CD4-positive, alpha-beta T cell treated with Interleukin-2 at 100 ng/mL for 4 hours (primary cell): ENCODE results near the gene PHLDB2.

Source experiments
- DNase-seq: peaks from one replicate; pipeline ENCODE4 v3.0.0-alpha.2; 2020; ENCODE audit warnings: low spot score

Gene PHLDB2

DNA sequence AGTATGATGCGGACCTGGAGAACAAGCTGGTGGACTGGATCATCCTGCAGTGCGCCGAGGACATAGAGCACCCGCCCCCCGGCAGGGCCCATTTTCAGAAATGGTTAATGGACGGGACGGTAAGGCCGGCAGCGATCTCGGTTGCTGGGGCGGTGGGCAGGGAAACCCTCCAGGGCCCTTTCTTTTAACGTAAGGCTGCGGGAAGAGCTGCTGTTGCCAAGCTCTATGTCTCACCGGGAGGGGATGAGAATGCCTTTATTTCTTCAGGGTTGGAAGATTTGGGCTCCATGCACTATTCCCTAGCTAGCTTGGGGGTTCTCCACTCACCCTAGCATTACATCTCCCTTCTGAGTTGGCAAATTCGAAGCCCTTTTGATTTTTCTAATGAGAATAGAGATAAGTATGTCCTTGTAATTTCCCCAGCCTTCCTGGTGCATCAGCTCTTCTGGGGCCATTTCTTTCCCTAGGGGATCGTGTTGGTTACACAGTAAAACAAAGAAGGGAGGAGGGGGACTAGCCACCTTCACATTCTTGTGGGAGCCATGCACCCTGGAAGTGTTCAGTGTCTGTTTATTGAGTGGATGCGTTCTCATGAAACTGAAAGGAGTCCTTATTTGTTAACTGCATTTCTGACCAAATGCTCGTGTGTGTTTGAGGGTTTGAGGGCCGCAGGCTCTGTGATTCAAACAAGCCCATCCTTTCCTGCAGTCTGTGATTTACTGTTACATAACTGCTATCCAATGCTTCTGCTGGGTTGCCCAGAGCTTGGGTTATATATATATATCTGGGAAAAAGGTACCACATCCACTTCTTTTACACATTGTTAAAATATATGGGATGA, 140.6 kb downstream of the PHLDB2 start:
- DNase-seq = no peak

- DNase-seq = no peak
Observed at GRCh38 chr3:112000367-112000771, 141.3 kb downstream of the PHLDB2 start.

GRCh38 chr3:112000966-112001365, 141.9 kb downstream of the PHLDB2 start:
- DNase-seq = no peak

DNA sequence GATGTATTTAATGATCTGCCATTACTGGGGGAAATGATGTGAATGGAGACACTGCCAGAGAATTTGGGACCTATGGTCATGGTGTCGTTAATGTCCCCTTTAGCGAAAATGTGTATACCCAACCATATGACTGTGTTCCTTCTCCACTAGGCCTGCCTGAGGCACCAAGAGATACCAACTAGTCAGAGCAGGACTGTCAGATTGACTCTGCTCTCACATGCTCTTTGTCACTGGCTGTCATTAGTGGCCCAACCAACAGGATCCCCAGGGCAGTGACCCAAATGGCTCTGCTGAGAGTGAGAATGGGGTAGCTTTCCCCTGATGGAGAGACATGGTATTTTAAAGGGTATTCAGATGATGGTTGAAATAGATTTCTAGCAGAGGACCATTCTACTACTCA, 142.5 kb downstream of the PHLDB2 start:
- no peak for DNase-seq

DNA sequence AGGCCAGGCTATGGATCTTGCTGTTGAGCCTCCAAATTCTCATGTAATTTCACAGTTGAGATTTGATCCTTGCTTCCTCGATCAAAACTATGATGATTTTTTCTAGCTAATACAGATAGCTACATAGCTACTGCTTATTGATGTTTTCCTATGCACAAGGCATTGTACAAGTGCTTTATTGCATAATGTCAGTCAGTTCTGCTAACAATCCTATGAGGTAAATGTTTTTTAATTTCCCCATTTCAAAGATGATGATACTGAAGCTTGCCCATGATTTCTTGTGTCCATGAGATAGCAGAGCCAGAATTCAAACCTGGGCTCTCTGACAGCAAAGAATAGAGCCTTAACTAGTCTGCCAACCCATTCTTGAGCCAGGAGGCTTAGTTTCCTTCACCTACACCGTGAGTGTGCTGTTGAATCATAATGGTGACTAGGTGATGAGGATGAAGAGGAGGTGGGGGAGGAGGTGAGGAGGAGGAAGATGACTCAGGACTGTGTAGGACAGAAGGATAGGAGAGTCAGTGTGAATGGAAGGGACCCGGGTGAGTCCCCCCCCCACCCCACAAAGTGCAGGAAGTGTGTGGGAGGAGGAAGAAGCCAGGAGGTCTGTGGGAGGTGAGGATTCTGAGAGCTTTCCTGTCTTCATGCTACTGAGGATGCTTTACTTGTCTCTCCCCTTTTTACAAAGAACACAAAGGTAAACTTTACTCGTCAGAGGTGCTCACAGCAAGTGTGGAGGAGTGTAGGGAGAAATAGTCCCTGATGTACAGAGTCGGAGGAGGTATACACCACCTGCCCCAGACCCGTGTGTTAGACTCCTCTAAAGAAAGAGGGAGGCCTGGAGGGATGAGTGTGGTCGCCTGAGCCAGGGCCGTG, 143.3 kb downstream of the PHLDB2 start:
- DNase-seq = peak; percentile 31

GRCh38 chr3:112003321-112004080, 144.4 kb downstream of the PHLDB2 start:
- no peak for DNase-seq

DNA sequence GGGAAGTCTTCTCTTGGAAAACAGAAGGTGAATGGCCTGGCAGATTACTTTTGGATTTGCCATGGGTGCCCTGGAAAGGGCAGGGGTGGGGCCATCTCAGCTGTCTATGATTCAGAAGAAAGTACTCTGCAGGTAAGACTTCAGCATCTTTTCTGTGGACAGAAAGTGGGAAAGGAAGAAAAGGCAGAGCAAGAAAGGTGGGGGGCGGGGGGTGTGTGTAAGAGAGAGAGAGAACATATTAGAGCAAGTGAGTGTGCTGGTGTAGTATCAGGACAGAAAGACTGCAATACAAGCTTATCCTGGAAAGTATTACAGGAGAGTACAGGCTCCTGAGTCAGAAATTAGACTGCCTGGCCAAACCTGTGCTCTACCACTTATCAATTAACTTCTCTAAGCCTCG, 145.1 kb downstream of the PHLDB2 start:
- no peak for DNase-seq

DNA sequence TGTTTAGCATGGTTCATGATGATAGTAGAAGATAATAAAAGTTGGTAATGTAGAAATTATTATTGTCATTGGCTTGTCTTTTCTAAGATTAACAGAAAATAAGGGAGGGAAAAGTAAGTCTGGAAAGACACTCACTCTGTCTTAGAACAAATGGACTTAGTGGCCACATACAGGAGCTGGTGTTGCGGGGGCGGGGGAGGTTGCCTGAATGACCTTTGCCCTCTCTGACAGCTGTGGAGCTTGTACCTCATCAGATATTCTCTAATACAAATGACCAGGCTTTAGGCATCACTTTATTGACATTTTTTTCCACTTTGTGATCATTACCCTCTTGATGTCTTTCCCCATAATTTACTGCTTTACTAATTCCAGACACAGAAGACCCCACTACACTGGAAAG, 145.6 kb downstream of the PHLDB2 start:
- no peak for DNase-seq

DNA sequence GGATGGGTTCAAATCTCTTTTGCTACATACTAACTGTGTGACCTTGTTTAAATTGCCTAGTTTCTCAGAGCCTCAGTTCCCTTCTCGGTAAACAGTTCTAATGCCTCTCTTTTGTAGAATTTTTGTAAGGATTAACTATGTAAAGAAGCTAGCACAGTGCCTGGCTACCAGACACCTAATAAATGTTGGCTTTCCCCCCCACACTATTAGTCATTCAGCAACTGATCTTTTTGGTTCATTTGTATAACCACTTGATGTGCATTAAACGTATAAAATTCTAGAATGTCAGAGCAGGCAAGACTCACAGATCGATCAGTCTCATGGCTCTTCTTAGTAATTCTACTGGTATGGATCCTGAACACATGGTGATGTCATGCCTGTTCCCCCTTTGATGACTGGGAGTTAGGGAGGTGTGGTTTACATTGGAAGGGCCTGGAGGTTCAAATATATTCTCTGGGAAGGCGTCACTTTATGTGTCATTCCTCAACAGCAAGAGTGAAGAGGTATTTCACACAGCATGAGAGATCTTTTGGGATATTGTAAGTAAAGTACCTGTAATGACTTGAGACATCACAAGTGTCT, 146.1 kb downstream of the PHLDB2 start:
- DNase-seq = no peak

DNA sequence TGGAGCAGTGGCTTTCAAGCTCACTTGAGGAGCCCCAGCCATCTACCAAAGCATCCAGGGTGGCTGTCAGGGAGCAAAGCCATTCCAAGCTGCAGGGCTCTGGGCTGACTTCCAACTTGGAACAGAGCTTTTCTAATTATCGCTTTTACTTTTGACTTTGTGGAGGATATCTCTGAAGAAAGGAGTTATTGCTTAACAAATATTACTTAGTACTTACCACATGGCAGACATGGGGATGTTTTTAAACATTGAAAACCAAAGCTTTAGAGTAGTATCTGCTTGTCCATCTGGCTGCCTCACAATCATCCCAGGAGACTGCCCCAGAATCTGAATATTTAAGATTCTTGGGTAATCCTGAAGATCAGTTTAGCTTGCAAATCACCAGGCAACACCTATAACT, 148.6 kb downstream of the PHLDB2 start:
- DNase-seq = no peak

DNA sequence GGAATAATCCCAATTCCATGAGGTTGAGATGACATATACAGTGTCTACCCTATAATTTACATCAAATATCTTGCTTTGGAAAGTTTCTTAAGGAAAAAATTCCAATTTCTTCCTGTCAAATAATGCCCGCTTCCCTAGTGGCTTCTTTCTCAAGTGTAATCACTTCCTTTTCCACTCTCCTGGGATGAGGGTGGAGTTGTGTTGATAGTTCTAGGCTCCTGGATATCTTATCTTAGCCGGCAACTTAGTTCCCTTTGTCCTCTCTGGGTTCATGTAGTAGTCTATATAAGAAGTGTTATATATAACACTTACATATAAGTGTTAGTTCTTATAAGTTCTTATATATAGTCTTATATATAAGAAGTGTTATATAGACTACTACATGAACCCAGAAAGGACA, 150.6 kb downstream of the PHLDB2 start:
- no peak for DNase-seq

GRCh38 chr3:112010636-112011035, 151.6 kb downstream of the PHLDB2 start:
- DNase-seq = no peak

GRCh38 chr3:112011376-112011940, 152.4 kb downstream of the PHLDB2 start:
- no peak for DNase-seq

- no peak for DNase-seq
Observed at GRCh38 chr3:112012205-112012992, 153.3 kb downstream of the PHLDB2 start.

DNA sequence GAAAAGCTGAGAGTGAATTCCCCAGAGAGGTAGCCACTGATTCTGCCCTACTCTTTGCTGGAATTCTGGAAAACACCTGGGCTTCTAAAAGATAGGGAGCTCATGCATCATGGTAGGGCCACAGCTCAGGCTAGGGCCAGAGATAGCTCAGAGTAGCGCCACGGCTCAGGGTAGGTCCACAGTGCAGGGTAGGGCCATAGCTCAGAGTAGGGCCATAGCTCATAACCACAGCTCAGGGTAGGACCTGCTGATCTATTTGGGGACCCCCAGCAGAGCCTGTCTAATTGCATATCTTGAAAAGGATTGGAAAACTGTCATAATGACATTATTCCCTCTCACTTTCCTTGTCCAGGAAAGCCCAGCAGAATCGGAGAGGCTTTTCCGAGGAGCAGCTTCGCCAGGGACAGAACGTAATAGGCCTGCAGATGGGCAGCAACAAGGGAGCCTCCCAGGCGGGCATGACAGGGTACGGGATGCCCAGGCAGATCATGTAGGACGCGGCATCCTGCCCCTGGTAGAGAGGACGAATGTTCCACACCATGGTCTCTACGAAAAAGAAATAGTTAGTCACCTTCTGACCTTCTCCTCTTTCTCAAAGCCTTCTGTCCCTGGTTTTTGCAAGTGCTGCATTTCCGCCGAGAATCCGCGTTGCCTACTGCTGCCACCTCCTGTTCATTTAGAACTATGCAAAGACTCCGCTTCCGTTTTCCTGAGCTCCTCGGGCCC, 154.2 kb downstream of the PHLDB2 start:
- DNase-seq = peak; percentile 66

DNA sequence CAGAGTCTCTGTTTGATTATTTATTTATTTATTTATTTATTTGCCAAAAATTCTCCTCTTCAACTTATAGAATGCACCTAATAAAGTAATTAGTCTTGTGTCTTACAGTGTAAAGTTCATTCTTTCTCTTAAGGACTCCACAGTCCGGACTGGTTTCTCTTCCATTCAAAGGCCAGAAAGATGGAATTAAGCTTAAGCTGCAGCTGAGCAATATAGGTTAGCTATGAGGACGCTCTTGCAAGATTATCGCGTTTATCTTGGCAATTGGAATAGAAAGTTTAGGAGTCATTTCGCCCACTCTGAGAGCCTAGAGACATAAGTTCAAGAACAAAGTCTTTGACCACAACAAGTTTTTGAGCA, 154.7 kb downstream of the PHLDB2 start:
- DNase-seq = no peak

DNA sequence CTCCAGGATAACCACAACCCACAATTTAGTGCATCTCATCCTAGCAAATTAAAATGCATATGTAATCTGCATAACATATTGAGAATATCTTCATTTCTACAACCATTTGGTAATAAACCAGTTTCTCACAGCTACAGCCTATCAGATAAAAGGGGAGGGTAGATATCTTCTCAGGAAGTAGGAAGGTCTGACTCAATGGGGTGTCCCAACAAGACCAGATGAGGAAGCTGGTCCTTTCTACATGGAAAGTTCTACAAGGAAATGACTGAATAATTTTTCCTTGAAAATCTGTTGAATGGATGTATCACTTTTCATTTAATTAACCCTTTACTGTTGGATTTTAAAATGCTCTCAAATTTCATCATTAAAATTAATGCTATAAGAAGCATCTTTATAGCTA, 158.0 kb downstream of the PHLDB2 start:
- no peak for DNase-seq

- DNase-seq = no peak
Observed at GRCh38 chr3:112018712-112019111, 159.6 kb downstream of the PHLDB2 start.

GRCh38 chr3:112019716-112020115, 160.7 kb downstream of the PHLDB2 start:
- no peak for DNase-seq

- no peak for DNase-seq
Observed at GRCh38 chr3:112020674-112021085, 161.6 kb downstream of the PHLDB2 start.
